Measurements from ENCODE around the gene PROB1. TPM values are rescaled to one million over a fixed set of nuclear protein-coding genes. Genes with fewer than 3 reads are reported as not detected.

PROB1 gene
- total RNA-seq, 4 donors from 2014 or later, result 26.8 to 81.4 (median 52.9) TPM

GRCh38 chr5:139406963-139407362 is 12.1 kb upstream of the PROB1 start:
- Histone ChIP-seq H3K36me3 (no peaks in the 10 kb centered on the region), H3K4me3 (no peak overlapping the region), H3K27ac (no peak overlapping the region), H3K27me3 (no peaks in the 10 kb centered on the region), H3K9me3 (no peaks in the 10 kb centered on the region), H3K4me1 (peaks cover 35 to 36% of the 10 kb centered on the region in 2 donors)
- intact Hi-C loops (cut with DNase I; ENCODE audit: low total_unique reads) (no loop called here), in situ Hi-C loops (cut with MboI; ENCODE audit: low sequenced_read_pairs in 4 of 4) (no loop called here)
- DNase-seq (no peak), ATAC-seq (no peak)
- TF ChIP-seq POLR2A (IDR thresholded peaks at IDR 0.05) (no peak), CTCF (IDR thresholded peaks at IDR 0.05 in 4 of 5, conservative IDR thresholded peaks at IDR 0.05 in 1 of 5) (no peak)

- intact Hi-C loops (cut with DNase I; ENCODE audit: low total_unique reads), result no loop called here
- in situ Hi-C loops (cut with MboI; ENCODE audit: low sequenced_read_pairs in 4 of 4), result no loop called here
- H3K4me3 ChIP-seq, result peak overlapping the region; percentile 60 to 75 (median 64)
Measured at GRCh38 chr5:139404484-139404840, 9.6 kb upstream of the PROB1 start.

DNA sequence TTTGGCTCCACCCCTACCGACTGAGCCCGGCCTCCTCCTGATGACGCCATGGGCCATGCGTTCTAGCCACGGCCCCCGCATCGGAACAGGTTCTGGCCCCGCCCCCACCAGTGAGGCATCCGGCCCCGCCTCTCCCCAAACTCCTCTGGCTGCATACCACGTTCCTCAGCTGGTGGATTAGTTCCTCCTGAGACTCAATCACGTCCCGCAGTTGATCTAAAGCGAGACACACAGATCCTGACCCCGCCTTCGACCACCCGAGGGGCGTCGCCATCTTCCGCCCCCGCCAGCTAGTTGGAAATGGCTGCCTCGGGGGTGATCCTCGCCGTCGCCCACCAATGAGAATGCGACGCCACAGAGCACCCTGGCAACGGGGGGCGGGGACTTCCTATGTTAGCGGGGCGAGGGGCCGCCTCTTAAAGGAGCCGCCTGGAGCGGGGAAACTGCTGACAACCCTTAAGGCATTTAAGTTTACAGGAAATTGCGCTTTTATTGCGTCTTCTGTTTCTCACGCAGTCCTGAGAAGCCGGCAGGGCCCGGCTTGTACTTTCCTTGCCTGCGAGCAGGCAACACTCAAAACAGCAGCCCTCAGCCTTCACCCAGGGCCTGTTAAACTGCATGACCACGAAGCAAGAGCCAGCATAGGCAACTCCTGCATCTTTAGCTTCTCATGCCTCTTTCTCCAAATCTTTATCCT is 9.0 kb upstream of the PROB1 start, which contains the start of gene SPATA24:
TSS of gene SPATA24 (minus strand) at position 303 of the 697 bp plus-strand sequence. CDS start at position 274, 29 bp downstream.
- intact Hi-C loops (cut with DNase I; ENCODE audit: low total_unique reads), result no loop called here
- in situ Hi-C loops (cut with MboI; ENCODE audit: low sequenced_read_pairs in 4 of 4), result no loop called here
- no peaks in the 10 kb centered on the region for H3K9me3 ChIP-seq

More at GRCh38 chr5:139404484-139404840, 9.6 kb upstream of the PROB1 start:
- Histone ChIP-seq H3K36me3 (no peaks in the 10 kb centered on the region), H3K27ac (peak overlapping the region; percentile 86 to 97 (median 92)), H3K9me3 (no peaks in the 10 kb centered on the region), H3K4me1 (peaks cover 20 to 21% of the 10 kb centered on the region in 2 donors), H3K27me3 (no peaks in the 10 kb centered on the region)
- no peak for TF ChIP-seq POLR2A (IDR thresholded peaks at IDR 0.05)
- TF ChIP-seq CTCF (IDR thresholded peaks at IDR 0.05 in 4 of 5, conservative IDR thresholded peaks at IDR 0.05 in 1 of 5), result no peak
- DNase-seq, result no peak
- ATAC-seq, result no peak

GRCh38 chr5:139403418-139403786 is 8.5 kb upstream of the PROB1 start:
- ATAC-seq, result peak; percentile 22 to 29
- TF ChIP-seq CTCF (IDR thresholded peaks at IDR 0.05 in 4 of 5, conservative IDR thresholded peaks at IDR 0.05 in 1 of 5) (no peak), POLR2A (IDR thresholded peaks at IDR 0.05) (no peak)

More for the DNA sequence above, 9.0 kb upstream of the PROB1 start, which contains the start of gene SPATA24:
- Histone ChIP-seq H3K36me3 (no peaks in the 10 kb centered on the region), H3K4me3 (peak within 1 kb of the TSS; percentile 60 to 75 (median 64)), H3K27ac (peak within 1 kb of the TSS; percentile 86 to 97 (median 92)), H3K4me1 (peaks cover 19 to 21% of the 10 kb centered on the region in 2 donors), H3K27me3 (no peaks in the 10 kb centered on the region)
- peak; percentile 94 to 95 for DNase-seq
- ATAC-seq, result peak; percentile 92
- TF ChIP-seq CTCF (IDR thresholded peaks at IDR 0.05 in 4 of 5, conservative IDR thresholded peaks at IDR 0.05 in 1 of 5) (no peak), POLR2A (IDR thresholded peaks at IDR 0.05) (peak; percentile 25 to 37)

More at GRCh38 chr5:139403418-139403786, 8.5 kb upstream of the PROB1 start:
- Histone ChIP-seq H3K36me3 (no peaks in the 10 kb centered on the region), H3K27me3 (no peaks in the 10 kb centered on the region), H3K9me3 (no peaks in the 10 kb centered on the region), H3K4me1 (peaks cover 18 to 19% of the 10 kb centered on the region in 2 donors), H3K4me3 (peak overlapping the region; percentile 60 to 75 (median 64)), H3K27ac (peak overlapping the region; percentile 86 to 97 (median 92))
- DNase-seq, result no peak
- intact Hi-C loops (cut with DNase I; ENCODE audit: low total_unique reads) (no loop called here), in situ Hi-C loops (cut with MboI; ENCODE audit: low sequenced_read_pairs in 4 of 4) (no loop called here)

Data from gastrocnemius medialis (tissue), 4 donors.